HG03439 (cell line): ENCODE data around the gene SLC26A1.

Source experiments
- ATAC-seq: cut with Tn5 transposase; IDR thresholded peaks from one replicate; pipeline ENCODE4 v1.9.1; 2021; ENCODE audit warnings: mild to moderate bottlenecking, moderate library complexity; ENCODE audit not compliant: unreplicated experiment

Gene SLC26A1

GRCh38 chr4:993111-994029, at the start of gene SLC26A1:
Gene SLC26A1 (minus strand): TSS chr4:993404. CDS start chr4:991703, 1,701 bp downstream.
- no peak for ATAC-seq

DNA sequence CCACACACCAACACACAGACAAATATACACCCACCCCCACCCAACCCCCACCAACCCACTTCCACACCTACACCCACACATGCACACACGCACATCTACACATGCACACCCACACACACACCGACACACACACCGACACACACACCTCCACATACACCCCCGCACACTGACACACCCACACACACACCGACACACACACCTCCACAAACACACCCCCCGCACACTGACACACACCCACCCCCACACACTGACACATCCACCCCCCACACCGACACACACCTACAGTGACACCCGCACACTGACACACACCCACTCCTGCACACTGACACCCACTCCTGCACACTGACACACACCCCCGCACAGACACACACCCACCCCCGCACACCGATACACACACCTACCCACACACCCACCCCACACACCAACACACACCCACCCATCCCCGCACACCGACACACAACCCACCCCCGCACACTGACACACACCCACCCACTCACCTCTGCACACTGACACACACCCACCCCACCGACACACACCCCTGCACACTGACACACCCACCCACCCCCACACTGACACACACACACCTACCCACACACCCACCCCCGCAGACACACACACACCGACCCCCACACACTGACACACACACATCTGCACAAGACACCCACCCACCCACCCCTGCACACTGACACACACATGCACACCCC, 49.3 kb upstream of the SLC26A1 start:
- ATAC-seq = no peak

DNA sequence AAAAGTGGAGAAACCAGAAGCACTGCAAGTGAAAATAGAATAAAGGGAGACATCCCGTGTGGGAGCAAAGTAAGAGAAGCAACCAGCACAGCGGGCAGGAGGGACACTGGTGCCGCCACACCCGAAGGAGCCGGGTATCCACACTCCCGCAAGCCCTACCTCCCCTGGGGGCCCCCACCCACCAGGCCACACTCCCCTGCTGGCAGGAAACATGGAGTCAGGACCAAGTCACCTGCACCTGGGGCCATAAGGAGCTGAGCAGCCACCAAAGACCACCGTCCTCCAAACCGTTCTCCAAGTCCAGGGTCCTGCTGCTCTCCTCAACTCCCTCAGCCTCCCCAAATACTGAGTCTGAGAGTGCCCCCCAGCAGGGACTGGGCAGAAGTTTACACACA, 48.7 kb upstream of the SLC26A1 start:
- no peak for ATAC-seq

DNA sequence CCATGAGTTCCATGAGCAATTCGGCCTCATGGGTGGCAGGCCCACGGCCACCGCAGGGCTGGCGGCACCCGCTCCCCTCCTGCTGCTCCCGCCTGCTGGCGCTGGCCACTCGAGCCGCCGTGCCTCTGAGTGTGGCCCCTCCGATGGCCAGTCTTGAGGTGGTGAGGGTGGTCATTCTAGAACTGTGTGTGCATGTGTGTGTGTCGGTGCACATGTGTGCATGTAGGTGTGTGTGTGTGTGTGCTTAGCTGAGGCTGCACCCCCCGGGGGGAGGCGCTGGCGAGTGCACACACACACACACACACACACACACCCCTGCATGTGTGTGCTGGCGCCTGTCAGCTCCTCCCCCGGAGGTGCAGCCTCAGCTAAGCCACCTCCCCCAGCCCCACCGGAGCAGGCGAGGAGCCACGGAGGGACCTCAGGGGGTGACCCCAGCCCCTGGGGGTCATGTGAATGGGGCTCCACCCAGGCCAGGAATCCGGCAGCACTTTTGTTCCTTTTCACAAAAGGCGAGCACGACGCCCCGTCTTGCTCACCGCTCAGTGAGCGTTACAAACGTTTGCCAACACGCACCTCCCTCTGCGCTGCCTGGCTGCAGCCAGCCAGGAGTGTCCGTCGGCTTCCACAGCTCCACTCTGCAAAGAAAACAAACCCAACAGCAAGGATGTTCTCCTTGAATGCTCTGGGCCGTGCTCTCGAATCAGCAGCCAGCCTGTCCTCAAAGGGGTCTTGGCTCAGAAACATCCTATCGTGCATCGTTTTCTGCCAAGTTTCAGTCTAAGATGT, 48.1 kb upstream of the SLC26A1 start:
- no peak for ATAC-seq

- no peak for ATAC-seq
Measured at GRCh38 chr4:1040344-1041146, 47.3 kb upstream of the SLC26A1 start.

- ATAC-seq = no peak
Measured at GRCh38 chr4:1039493-1040343, 46.5 kb upstream of the SLC26A1 start.

DNA sequence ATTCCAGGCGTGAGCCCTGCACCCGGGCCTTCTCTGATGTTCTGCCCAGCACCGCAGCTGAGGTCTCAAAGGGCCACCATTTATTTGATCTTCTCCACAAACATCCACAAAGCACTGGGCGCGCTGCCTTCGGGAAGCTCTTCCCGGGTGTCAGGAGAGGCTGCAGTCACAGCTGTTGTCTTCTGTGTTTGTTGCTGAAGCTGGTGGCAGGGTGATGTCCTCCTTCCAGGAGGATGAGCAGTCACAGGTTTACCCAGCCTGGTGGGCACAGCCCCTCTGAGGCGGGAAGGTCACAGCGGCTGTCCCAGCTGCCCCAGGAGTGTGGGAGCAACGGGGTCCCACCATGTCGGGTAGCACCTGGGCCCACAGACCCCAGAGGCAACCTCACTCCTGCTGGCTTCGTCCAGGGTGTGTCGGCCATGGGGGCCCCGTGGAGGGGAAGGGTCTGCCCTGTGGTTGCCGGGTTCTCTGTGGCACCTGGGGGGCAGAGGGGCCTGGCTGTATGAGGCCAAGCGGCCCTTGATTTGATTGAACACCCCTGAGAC, 45.8 kb upstream of the SLC26A1 start:
- ATAC-seq = no peak

DNA sequence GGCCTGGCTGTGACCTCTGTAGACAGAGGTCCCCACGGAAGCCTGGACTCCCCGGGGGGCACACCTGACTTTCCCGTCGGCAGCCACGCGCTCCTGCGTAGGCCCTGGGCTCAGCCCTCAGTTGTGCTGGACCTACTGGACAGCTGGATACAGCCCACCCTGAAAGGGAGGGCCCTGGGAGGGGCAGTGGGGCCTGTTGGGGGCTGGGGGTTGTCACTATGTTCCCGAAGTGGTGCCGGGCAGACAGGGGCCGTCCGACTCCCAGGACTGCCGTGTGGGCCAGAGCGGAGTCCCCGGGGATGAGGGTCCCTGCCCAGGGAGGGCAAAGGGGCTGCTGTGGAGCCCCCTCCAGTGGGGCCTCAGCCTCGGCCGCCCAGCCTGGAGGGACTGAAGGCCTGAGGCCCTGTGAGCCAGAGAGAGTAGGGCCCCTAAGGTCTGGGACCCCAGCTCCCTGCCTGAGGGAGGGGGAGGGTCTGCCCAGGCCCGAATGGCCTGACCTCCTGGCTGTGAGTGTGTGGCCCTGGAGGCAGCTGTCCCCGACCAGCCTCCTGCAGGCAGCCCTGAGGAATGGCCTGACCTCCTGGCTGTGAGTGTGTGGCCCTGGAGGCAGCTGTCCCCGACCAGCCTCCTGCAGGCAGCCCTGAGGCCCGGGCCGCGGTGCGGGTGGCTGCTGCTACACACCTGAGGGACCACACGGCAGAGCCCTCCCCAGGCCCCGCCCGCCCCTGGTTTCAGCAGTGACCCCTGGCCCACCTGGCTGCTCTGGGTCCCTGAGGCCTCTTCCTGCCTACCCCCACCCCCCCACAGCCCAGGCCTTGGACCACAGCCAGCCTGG, 44.0 kb upstream of the SLC26A1 start:
- ATAC-seq = no peak

DNA sequence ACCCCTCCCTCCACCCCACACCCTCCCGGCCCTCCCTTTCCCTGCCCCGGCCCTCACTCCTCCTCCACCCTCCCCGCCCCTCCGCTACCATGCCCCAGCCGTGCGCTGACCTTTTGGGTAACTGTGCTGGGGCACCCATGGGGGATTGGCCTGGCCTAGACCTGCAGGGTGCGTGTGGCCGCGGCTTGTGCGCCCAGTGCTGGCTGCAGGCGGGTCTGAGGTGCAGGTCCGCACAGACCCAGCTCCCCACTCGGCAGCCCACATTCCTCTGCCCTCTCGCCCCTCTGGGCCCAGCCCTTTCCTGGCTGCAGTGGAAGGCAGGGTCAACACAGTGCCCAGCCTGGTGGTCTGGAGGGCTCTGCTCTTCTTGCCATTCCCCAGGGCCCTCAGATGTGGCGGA, 42.9 kb upstream of the SLC26A1 start:
- no peak for ATAC-seq

- ATAC-seq = no peak
Measured at GRCh38 chr4:1035510-1035909, 42.3 kb upstream of the SLC26A1 start.

- no peak for ATAC-seq
Measured at GRCh38 chr4:1033840-1034551, 40.8 kb upstream of the SLC26A1 start.

- ATAC-seq = no peak
Measured at GRCh38 chr4:1032861-1033260, 39.7 kb upstream of the SLC26A1 start.

DNA sequence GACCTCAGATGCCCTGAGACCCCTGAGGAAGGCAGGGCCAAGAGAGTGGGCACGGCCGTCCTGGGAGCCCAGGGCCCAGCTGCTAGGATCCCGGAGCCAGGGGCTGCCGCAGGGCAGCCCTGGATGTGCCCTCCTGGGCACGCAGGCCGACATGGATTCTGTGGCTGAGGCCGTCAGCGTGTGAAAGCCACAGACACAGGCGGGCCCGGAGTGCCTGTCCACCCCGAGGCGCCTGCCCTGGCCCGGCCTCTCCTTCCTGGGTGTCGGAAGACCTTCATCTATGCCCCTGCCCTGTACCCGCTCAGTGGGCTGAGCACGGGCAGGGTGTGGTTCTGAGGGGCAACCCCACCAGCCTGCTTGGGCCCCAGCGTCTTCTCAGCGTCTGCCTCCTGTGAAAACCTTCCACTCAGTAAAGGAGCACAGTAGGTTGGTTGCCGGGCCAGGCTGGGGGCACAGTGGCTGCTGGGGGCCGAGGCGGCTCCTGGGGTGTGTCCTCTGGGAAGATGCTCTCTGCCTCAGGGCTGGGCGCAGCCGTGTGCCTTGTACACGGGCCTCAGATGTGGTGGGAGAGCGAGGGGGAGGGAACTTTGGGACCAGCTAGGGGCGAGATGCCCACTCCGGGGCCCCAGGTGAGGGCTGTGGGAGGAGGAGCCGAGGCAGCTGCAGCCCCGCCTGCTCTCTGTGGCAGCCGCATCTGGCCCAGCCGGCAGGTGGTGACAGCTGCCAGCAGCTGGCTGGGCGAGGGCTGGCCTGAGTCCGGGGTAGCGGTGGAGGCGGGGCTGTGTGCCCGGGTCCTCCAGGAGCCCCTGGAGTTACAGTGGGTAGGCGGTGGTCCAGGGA, 39.0 kb upstream of the SLC26A1 start:
- no peak for ATAC-seq

DNA sequence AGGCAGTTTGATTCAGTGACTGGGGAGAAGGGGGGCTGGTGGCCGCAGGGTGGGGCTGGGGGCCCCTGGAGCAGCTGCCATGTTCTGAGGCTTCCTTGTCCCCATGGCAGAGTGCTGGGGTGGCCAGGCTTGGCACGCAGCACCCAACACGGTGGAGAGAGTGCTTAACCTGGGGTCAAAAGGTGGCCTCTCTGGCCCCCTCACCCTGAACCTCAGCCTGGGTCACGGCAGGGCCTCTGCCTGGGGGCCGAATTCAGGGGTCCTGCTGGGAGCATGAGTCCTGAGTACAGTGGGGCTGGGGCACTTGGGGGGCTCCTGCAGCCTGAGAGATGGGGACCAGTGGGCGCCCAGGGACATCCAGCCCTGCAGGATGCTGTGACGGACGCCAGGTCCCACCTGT, 38.1 kb upstream of the SLC26A1 start:
- ATAC-seq = no peak

GRCh38 chr4:1030559-1030958, 37.4 kb upstream of the SLC26A1 start:
- ATAC-seq = no peak

- ATAC-seq = no peak
Measured at GRCh38 chr4:1030031-1030430, 36.8 kb upstream of the SLC26A1 start.

DNA sequence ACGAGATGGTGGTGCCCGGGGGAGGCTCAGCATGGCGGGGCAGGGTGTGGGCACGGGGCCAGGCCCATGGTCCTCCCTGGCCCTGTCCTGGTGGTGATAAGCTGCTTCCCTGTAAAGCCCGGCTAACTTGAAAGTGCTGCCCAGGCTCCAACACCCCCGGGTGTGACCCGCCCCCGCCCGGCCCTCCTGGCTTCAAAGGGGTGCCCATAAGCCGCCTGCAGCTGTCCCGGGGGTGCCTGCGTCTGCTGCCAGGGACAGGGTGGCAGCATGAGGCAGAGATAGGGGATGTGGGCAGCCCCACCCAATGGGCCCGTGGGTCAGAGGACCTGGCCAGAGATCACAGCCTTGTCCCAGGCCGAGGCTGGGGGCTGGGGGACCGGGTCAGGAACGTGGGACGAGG, 36.3 kb upstream of the SLC26A1 start:
- ATAC-seq = no peak
